NCI-H69 (cell line): ENCODE data around the gene RNF149.

Experiments
- DNase-seq: peaks from one replicate; lab custom pipeline; 2025; lab: John Stamatoyannopoulos, UW

The RNF149 gene

GRCh38 chr2:101294861-101295260, 13.6 kb downstream of the RNF149 start:
- DNase-seq, result no peak

- DNase-seq, result no peak
These were observed 15.0 kb downstream of the RNF149 start for GRCh38 chr2:101293544-101293943.

- DNase-seq, result no peak
These were observed 16.5 kb downstream of the RNF149 start for GRCh38 chr2:101291973-101292372.

GRCh38 chr2:101290711-101291110, 17.8 kb downstream of the RNF149 start:
- DNase-seq, result no peak

- no peak for DNase-seq
These were observed 21.2 kb downstream of the RNF149 start for GRCh38 chr2:101287303-101287702.

GRCh38 chr2:101286684-101287083, 21.8 kb downstream of the RNF149 start:
- no peak for DNase-seq

- no peak for DNase-seq
These were observed 25.5 kb downstream of the RNF149 start for GRCh38 chr2:101282980-101283379.

- no peak for DNase-seq
These were observed 27.0 kb downstream of the RNF149 start for GRCh38 chr2:101281482-101281881.

- DNase-seq, result no peak
These were observed 29.6 kb downstream of the RNF149 start for GRCh38 chr2:101278925-101279324.

GRCh38 chr2:101277111-101277510, 31.4 kb downstream of the RNF149 start:
- no peak for DNase-seq

- DNase-seq, result no peak
These were observed 34.4 kb downstream of the RNF149 start for GRCh38 chr2:101274142-101274541.

GRCh38 chr2:101273056-101273455, 35.4 kb downstream of the RNF149 start:
- DNase-seq, result peak; percentile 19

GRCh38 chr2:101272045-101272784, 36.3 kb downstream of the RNF149 start:
- DNase-seq, result no peak

GRCh38 chr2:101270700-101271259, 37.7 kb downstream of the RNF149 start:
- no peak for DNase-seq

- DNase-seq, result no peak
These were observed 40.5 kb downstream of the RNF149 start for GRCh38 chr2:101267671-101268656.

GRCh38 chr2:101265893-101266499, 42.5 kb downstream of the RNF149 start:
- no peak for DNase-seq

GRCh38 chr2:101264360-101264939, 44.1 kb downstream of the RNF149 start:
- DNase-seq, result no peak

- no peak for DNase-seq
These were observed 45.1 kb downstream of the RNF149 start for GRCh38 chr2:101263377-101263800.

GRCh38 chr2:101262142-101262541, 46.4 kb downstream of the RNF149 start:
- DNase-seq, result no peak

GRCh38 chr2:101258804-101259203, 49.7 kb downstream of the RNF149 start:
- DNase-seq, result no peak

GRCh38 chr2:101256316-101256715, 52.2 kb downstream of the RNF149 start:
- DNase-seq, result no peak

- no peak for DNase-seq
These were observed 53.0 kb downstream of the RNF149 start for GRCh38 chr2:101255501-101255900.
